Left ventricle myocardium inferior (tissue), 1 donor: ENCODE measurements around the gene PPL. TPM values are rescaled to one million over a fixed set of nuclear protein-coding genes. Genes with fewer than 3 reads are reported as not detected.

ENCODE experiments used
- DNase-seq: peaks from one replicate; pipeline ENCODE4 v3.0.0-alpha.2; 2020
- H3K27ac ChIP-seq: fragments of 200-600 bp; replicated peaks from 2 replicates; pipeline ENCODE4 v1.8.0; 2021
- H3K27me3 ChIP-seq: fragments of 200-600 bp; 2 replicates; pipeline ENCODE4 v1.8.0; 2021; ENCODE audit warnings: low read depth
- H3K36me3 ChIP-seq: fragments of 200-600 bp; 2 replicates; pipeline ENCODE4 v1.8.0; 2021
- H3K4me1 ChIP-seq: fragments of 200-600 bp; 2 replicates; pipeline ENCODE4 v1.8.0; 2021
- H3K4me3 ChIP-seq: fragments of 200-600 bp; 2 replicates; pipeline ENCODE4 v1.8.0; 2021; ENCODE audit warnings: mild to moderate bottlenecking, moderate library complexity
- H3K9me3 ChIP-seq: fragments of 200-600 bp; replicated peaks from 2 replicates; pipeline ENCODE4 v1.8.0; 2021
- CTCF ChIP-seq: fragments of 200-600 bp; IDR thresholded peaks from 2 replicates; pipeline ENCODE4 v1.8.0; 2021; ENCODE audit warnings: antibody characterized with exemption, mild to moderate bottlenecking, borderline replicate concordance
- intact Hi-C: fragments of 100-400 bp; cut with micrococcal nuclease; formaldehyde crosslinking; loops from one replicate; pipeline ENCODE4 v1.11.0; 2022
- total RNA-seq: library from RNA; stranded (reverse); fragmentation: NEBNext Ultra II Directional; extraction: Animal tissue kit (Norgen Biotek cat#: 25700); gene quantifications from one replicate; pipeline ENCODE4 v1.2.1, GENCODE V29; 2021
- donor health status: DM: no; HTN: yes; CAD: no; lungs with severe emphysema.

The PPL gene
- total RNA-seq, 1 donor from 2014 or later, result 7.6 TPM

GRCh38 chr16:4925791-4926190 is 11.2 kb downstream of the PPL start:
- Histone ChIP-seq H3K4me1 (peaks cover 7% of the 10 kb centered on the region), H3K9me3 (peaks cover 17% of the 10 kb centered on the region), H3K27me3 (no peaks in the 10 kb centered on the region), H3K36me3 (peaks cover 6% of the 10 kb centered on the region), H3K4me3 (no peak overlapping the region), H3K27ac (no peak overlapping the region)
- no peak for TF ChIP-seq CTCF
- intact Hi-C loops, result no loop called here
- DNase-seq, result no peak

- H3K27me3 ChIP-seq, result no peaks in the 10 kb centered on the region
- H3K36me3 ChIP-seq, result peaks cover 6% of the 10 kb centered on the region
- H3K4me1 ChIP-seq, result peaks cover 7% of the 10 kb centered on the region
- no peak for TF ChIP-seq CTCF
- peaks cover 17% of the 10 kb centered on the region for H3K9me3 ChIP-seq
- H3K27ac ChIP-seq, result no peak overlapping the region
- intact Hi-C loops, result no loop called here
- no peak for DNase-seq
- H3K4me3 ChIP-seq, result no peak overlapping the region
Observed at GRCh38 chr16:4925293-4925607, 11.7 kb downstream of the PPL start.

GRCh38 chr16:4924593-4925292 is 12.2 kb downstream of the PPL start:
- Histone ChIP-seq H3K4me1 (peaks cover 7% of the 10 kb centered on the region), H3K27me3 (no peaks in the 10 kb centered on the region), H3K4me3 (no peak overlapping the region), H3K9me3 (peaks cover 17% of the 10 kb centered on the region), H3K36me3 (peaks cover 6% of the 10 kb centered on the region), H3K27ac (no peak overlapping the region)
- TF ChIP-seq CTCF, result no peak
- DNase-seq, result no peak
- intact Hi-C loops, result no loop called here

- no peaks in the 10 kb centered on the region for H3K27me3 ChIP-seq
- no peak for DNase-seq
- peaks cover 17% of the 10 kb centered on the region for H3K9me3 ChIP-seq
- peaks cover 6% of the 10 kb centered on the region for H3K36me3 ChIP-seq
- TF ChIP-seq CTCF, result no peak
- no peak overlapping the region for H3K4me3 ChIP-seq
- no peak overlapping the region for H3K27ac ChIP-seq
- intact Hi-C loops, result no loop called here
- peaks cover 7% of the 10 kb centered on the region for H3K4me1 ChIP-seq
Observed at GRCh38 chr16:4923853-4924252, 13.1 kb downstream of the PPL start.

- Histone ChIP-seq H3K9me3 (peaks cover 17% of the 10 kb centered on the region), H3K4me3 (no peak overlapping the region), H3K27ac (no peak overlapping the region), H3K4me1 (peaks cover 7% of the 10 kb centered on the region), H3K27me3 (no peaks in the 10 kb centered on the region), H3K36me3 (peaks cover 6% of the 10 kb centered on the region)
- no peak for DNase-seq
- intact Hi-C loops, result no loop called here
- TF ChIP-seq CTCF, result no peak
Observed at GRCh38 chr16:4922721-4923342, 14.1 kb downstream of the PPL start.
